ENCODE results near the gene SOX13. TPM values are rescaled to one million over a fixed set of nuclear protein-coding genes. Genes with fewer than 3 reads are reported as not detected.
A peak's percentile ranks its signal among the peaks of the same experiment; 100 is the strongest.
"Not testable (repeated sequence)": the region's sequence is repeated elsewhere in the genome, so short reads cannot be mapped to it uniquely, and the experiment has no call there.

Gene SOX13
- total RNA-seq, 1 experiment from 2014 or later, result 53.0 TPM

DNA sequence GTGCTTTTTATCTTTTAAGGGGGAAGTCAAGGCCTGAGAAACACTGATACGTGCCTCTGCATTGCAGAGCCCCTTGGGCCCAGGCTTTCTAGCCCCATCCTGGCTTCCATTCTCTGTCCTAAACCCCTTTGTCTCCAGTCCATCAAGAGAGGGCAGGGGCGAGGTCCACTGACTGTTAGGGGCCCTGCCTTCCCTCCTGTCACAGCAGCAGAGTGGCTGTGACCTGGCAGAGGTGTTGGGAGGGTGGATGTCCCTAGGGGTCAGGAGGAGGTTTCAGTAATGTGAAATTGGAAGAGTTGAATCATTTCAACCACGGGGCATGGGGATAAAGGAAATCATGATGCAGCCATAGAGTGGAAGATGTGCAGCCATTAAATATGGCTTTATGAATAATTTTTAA is 24.0 kb downstream of the SOX13 start:
- BruUV-seq (replicated peaks), result no TSS peak

GRCh38 chr1:204098683-204099082 is 25.8 kb downstream of the SOX13 start:
- no peaks in the 10 kb centered on the region for H3K9me3 ChIP-seq (ENCODE audit: control insufficient read depth, insufficient read depth, low read depth, low read length)
- intact Hi-C loops (cut with micrococcal nuclease; ENCODE audit: unreplicated experiment), result no loop called here
- H3K4me1 ChIP-seq (ENCODE audit: control insufficient read depth, insufficient read depth, low read length), result peaks cover 30% of the 10 kb centered on the region
- ATAC-seq (no peak), DNase-seq (ENCODE audit: low read depth, low spot score) (no peak)
- TF ChIP-seq TCF7L2 (IDR thresholded peaks at IDR 0.05; ENCODE audit: low read depth, low read length), result no peak
- TF ChIP-seq POLR2AphosphoS5 (IDR thresholded peaks at IDR 0.05; ENCODE audit: low read depth, low read length), result no peak
- TF ChIP-seq SIN3A (IDR thresholded peaks at IDR 0.05; ENCODE audit: borderline replicate concordance, insufficient read depth, low read depth, low read length), result no peak
- TF ChIP-seq, protein P1, sequence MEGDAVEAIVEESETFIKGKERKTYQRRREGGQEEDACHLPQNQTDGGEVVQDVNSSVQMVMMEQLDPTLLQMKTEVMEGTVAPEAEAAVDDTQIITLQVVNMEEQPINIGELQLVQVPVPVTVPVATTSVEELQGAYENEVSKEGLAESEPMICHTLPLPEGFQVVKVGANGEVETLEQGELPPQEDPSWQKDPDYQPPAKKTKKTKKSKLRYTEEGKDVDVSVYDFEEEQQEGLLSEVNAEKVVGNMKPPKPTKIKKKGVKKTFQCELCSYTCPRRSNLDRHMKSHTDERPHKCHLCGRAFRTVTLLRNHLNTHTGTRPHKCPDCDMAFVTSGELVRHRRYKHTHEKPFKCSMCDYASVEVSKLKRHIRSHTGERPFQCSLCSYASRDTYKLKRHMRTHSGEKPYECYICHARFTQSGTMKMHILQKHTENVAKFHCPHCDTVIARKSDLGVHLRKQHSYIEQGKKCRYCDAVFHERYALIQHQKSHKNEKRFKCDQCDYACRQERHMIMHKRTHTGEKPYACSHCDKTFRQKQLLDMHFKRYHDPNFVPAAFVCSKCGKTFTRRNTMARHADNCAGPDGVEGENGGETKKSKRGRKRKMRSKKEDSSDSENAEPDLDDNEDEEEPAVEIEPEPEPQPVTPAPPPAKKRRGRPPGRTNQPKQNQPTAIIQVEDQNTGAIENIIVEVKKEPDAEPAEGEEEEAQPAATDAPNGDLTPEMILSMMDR (IDR thresholded peaks at IDR 0.05), result no peak
- TF ChIP-seq, protein P2, sequence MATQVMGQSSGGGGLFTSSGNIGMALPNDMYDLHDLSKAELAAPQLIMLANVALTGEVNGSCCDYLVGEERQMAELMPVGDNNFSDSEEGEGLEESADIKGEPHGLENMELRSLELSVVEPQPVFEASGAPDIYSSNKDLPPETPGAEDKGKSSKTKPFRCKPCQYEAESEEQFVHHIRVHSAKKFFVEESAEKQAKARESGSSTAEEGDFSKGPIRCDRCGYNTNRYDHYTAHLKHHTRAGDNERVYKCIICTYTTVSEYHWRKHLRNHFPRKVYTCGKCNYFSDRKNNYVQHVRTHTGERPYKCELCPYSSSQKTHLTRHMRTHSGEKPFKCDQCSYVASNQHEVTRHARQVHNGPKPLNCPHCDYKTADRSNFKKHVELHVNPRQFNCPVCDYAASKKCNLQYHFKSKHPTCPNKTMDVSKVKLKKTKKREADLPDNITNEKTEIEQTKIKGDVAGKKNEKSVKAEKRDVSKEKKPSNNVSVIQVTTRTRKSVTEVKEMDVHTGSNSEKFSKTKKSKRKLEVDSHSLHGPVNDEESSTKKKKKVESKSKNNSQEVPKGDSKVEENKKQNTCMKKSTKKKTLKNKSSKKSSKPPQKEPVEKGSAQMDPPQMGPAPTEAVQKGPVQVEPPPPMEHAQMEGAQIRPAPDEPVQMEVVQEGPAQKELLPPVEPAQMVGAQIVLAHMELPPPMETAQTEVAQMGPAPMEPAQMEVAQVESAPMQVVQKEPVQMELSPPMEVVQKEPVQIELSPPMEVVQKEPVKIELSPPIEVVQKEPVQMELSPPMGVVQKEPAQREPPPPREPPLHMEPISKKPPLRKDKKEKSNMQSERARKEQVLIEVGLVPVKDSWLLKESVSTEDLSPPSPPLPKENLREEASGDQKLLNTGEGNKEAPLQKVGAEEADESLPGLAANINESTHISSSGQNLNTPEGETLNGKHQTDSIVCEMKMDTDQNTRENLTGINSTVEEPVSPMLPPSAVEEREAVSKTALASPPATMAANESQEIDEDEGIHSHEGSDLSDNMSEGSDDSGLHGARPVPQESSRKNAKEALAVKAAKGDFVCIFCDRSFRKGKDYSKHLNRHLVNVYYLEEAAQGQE (IDR thresholded peaks at IDR 0.05; ENCODE audit: insufficient read depth in 1 of 2, low read depth in 2 of 2, low read length in 1 of 2), result no peak
- H3K36me3 ChIP-seq (ENCODE audit: control insufficient read depth, insufficient read depth, low read length), result no peaks in the 10 kb centered on the region
- H3K27me3 ChIP-seq (ENCODE audit: control insufficient read depth, insufficient read depth, low read length), result no peaks in the 10 kb centered on the region
- ChIA-PET POLR2A (interaction anchor here (0.7 kb wide), 1 partner anchor 276 kb away, joined by 3 read pairs; no protein-coding TSS in a partner anchor), CTCF (interaction anchor here (0.5 kb wide), 1 partner anchor 52 kb away, joined by 5 read pairs; no protein-coding TSS in a partner anchor)
- no peak overlapping the region for H3K4me3 ChIP-seq (ENCODE audit: low read depth in 2 of 2, low read length in 2 of 2)
- peak overlapping the region; percentile 10; the same call in 1 of the 2 replicates for H3K27ac ChIP-seq (ENCODE audit: low read length)
- in situ Hi-C loops (cut with HindIII; ENCODE audit: low pct_unique_long_range_greater_than_20kb, low sequenced_read_pairs), result no loop called here
- no TSS peak for BruUV-seq (replicated peaks)

More for the DNA sequence above, 24.0 kb downstream of the SOX13 start:
- ChIA-PET POLR2A (no interaction called here), CTCF (no interaction called here)
- Histone ChIP-seq H3K9me3 (ENCODE audit: control insufficient read depth, insufficient read depth, low read depth, low read length) (no peaks in the 10 kb centered on the region), H3K4me3 (ENCODE audit: low read depth in 2 of 2, low read length in 2 of 2) (no peak overlapping the region), H3K27ac (ENCODE audit: low read length) (no peak overlapping the region), H3K4me1 (ENCODE audit: control insufficient read depth, insufficient read depth, low read length) (peaks cover 24% of the 10 kb centered on the region), H3K36me3 (ENCODE audit: control insufficient read depth, insufficient read depth, low read length) (no peaks in the 10 kb centered on the region), H3K27me3 (ENCODE audit: control insufficient read depth, insufficient read depth, low read length) (no peaks in the 10 kb centered on the region)
- TF ChIP-seq, protein P2 (IDR thresholded peaks at IDR 0.05; ENCODE audit: insufficient read depth in 1 of 2, low read depth in 2 of 2, low read length in 1 of 2), result no peak
- no peak for TF ChIP-seq POLR2AphosphoS5 (IDR thresholded peaks at IDR 0.05; ENCODE audit: low read depth, low read length)
- TF ChIP-seq, protein P1 (IDR thresholded peaks at IDR 0.05), result no peak
- no peak for TF ChIP-seq TCF7L2 (IDR thresholded peaks at IDR 0.05; ENCODE audit: low read depth, low read length)
- no peak for TF ChIP-seq SIN3A (IDR thresholded peaks at IDR 0.05; ENCODE audit: borderline replicate concordance, insufficient read depth, low read depth, low read length)
- in situ Hi-C loops (cut with HindIII; ENCODE audit: low pct_unique_long_range_greater_than_20kb, low sequenced_read_pairs), result no loop called here
- ATAC-seq, result no peak
- intact Hi-C loops (cut with micrococcal nuclease; ENCODE audit: unreplicated experiment), result no loop called here
- DNase-seq (ENCODE audit: low read depth, low spot score), result no peak

DNA sequence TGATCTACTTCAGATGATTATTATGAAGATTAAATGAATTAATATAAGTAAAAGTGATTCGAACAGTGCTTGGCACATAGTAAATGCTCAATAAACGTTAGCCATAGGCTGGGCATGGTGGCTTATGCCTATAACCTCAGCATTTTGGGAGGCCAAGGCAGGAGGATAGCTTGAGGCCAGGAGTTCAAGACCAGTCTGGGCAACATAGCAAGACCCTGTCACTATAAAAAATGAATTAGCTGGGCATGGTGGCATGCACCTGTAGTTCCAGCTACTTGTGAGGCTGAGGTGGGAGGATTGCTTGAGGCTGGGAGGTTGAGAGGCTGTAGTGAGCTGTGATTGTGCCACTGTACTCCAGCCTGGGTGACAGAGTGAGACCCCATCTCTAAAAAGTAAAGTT is 26.8 kb downstream of the SOX13 start:
- intact Hi-C loops (cut with micrococcal nuclease; ENCODE audit: unreplicated experiment); H3K27ac ChIP-seq (ENCODE audit: low read length); H3K27me3 ChIP-seq (ENCODE audit: control insufficient read depth, insufficient read depth, low read length); H3K36me3 ChIP-seq (ENCODE audit: control insufficient read depth, insufficient read depth, low read length); in situ Hi-C loops (cut with HindIII; ENCODE audit: low pct_unique_long_range_greater_than_20kb, low sequenced_read_pairs); CTCF ChIA-PET; H3K4me3 ChIP-seq (ENCODE audit: low read depth in 2 of 2, low read length in 2 of 2); H3K9me3 ChIP-seq (ENCODE audit: control insufficient read depth, insufficient read depth, low read depth, low read length); BruUV-seq (replicated peaks); POLR2A ChIA-PET; DNase-seq (ENCODE audit: low read depth, low spot score); ATAC-seq: not testable (repeated sequence)
- H3K4me1 ChIP-seq (ENCODE audit: control insufficient read depth, insufficient read depth, low read length), result peaks cover 30% of the 10 kb centered on the region

Measured in Panc1 (cell line).